ENCODE measurements around the gene ZNF791. TPM values are rescaled to one million over a fixed set of nuclear protein-coding genes. Genes with fewer than 3 reads are reported as not detected.

Gene ZNF791
- total RNA-seq, 1 experiment from 2014 or later = 23.9 TPM

DNA sequence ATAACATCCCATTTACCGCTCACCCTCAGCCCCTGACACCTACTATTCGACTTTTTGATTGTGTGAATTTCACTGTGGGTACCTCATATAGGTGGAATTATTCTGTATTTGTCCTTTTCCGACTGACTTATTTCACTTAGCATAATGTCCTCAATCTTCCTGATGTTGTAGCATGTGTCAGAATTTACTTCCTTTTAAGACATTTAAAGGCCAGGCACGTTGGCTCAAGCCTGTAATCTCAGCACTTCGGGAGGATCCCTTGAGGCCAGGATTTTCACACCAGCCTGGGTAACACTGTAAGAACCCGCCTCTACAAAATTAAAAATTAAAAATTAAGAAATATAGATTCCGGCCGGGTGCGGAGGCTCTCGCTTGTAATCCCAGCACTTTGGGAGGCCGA lies 13.1 kb upstream of the ZNF791 start (continued):
- TF ChIP-seq, protein P1, sequence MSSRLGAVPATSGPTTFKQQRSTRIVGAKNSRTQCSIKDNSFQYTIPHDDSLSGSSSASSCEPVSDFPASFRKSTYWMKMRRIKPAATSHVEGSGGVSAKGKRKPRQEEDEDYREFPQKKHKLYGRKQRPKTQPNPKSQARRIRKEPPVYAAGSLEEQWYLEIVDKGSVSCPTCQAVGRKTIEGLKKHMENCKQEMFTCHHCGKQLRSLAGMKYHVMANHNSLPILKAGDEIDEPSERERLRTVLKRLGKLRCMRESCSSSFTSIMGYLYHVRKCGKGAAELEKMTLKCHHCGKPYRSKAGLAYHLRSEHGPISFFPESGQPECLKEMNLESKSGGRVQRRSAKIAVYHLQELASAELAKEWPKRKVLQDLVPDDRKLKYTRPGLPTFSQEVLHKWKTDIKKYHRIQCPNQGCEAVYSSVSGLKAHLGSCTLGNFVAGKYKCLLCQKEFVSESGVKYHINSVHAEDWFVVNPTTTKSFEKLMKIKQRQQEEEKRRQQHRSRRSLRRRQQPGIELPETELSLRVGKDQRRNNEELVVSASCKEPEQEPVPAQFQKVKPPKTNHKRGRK (CRISPR knock-in tag; IDR thresholded peaks at IDR 0.05; ENCODE audit: borderline replicate concordance) = no peak
- TF ChIP-seq, protein P2, sequence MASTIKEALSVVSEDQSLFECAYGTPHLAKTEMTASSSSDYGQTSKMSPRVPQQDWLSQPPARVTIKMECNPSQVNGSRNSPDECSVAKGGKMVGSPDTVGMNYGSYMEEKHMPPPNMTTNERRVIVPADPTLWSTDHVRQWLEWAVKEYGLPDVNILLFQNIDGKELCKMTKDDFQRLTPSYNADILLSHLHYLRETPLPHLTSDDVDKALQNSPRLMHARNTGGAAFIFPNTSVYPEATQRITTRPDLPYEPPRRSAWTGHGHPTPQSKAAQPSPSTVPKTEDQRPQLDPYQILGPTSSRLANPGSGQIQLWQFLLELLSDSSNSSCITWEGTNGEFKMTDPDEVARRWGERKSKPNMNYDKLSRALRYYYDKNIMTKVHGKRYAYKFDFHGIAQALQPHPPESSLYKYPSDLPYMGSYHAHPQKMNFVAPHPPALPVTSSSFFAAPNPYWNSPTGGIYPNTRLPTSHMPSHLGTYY (CRISPR knock-in tag; IDR thresholded peaks at IDR 0.05) = no peak
- TF ChIP-seq NR1H2 (CRISPR knock-in tag; IDR thresholded peaks at IDR 0.05) (no peak), ZNF396 (CRISPR knock-in tag; IDR thresholded peaks at IDR 0.05; ENCODE audit: borderline replicate concordance) (no peak), SMAD3 (CRISPR knock-in tag; IDR thresholded peaks at IDR 0.05; ENCODE audit: borderline replicate concordance) (no peak), RORB (CRISPR knock-in tag; IDR thresholded peaks at IDR 0.05) (no peak), ZNF423 (CRISPR knock-in tag; IDR thresholded peaks at IDR 0.05) (no peak), SMAD4 (CRISPR knock-in tag; IDR thresholded peaks at IDR 0.05) (no peak), STAT6 (CRISPR knock-in tag; conservative IDR thresholded peaks at IDR 0.05; ENCODE audit: low read depth) (no peak), CTCF (IDR thresholded peaks at IDR 0.05) (no peak), ZBTB21 (CRISPR knock-in tag; IDR thresholded peaks at IDR 0.05; ENCODE audit: borderline replicate concordance) (no peak), TEAD4 (CRISPR knock-in tag; IDR thresholded peaks at IDR 0.05) (no peak), ZNF281 (CRISPR knock-in tag; IDR thresholded peaks at IDR 0.05) (no peak)
- TF ChIP-seq, protein P3, sequence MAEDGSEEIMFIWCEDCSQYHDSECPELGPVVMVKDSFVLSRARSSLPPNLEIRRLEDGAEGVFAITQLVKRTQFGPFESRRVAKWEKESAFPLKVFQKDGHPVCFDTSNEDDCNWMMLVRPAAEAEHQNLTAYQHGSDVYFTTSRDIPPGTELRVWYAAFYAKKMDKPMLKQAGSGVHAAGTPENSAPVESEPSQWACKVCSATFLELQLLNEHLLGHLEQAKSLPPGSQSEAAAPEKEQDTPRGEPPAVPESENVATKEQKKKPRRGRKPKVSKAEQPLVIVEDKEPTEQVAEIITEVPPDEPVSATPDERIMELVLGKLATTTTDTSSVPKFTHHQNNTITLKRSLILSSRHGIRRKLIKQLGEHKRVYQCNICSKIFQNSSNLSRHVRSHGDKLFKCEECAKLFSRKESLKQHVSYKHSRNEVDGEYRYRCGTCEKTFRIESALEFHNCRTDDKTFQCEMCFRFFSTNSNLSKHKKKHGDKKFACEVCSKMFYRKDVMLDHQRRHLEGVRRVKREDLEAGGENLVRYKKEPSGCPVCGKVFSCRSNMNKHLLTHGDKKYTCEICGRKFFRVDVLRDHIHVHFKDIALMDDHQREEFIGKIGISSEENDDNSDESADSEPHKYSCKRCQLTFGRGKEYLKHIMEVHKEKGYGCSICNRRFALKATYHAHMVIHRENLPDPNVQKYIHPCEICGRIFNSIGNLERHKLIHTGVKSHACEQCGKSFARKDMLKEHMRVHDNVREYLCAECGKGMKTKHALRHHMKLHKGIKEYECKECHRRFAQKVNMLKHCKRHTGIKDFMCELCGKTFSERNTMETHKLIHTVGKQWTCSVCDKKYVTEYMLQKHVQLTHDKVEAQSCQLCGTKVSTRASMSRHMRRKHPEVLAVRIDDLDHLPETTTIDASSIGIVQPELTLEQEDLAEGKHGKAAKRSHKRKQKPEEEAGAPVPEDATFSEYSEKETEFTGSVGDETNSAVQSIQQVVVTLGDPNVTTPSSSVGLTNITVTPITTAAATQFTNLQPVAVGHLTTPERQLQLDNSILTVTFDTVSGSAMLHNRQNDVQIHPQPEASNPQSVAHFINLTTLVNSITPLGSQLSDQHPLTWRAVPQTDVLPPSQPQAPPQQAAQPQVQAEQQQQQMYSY (CRISPR knock-in tag; IDR thresholded peaks at IDR 0.05) = no peak

Measured in WTC11 (cell line).